ENCODE results near the gene DHRS9.
A peak's percentile ranks its signal among the peaks of the same experiment; 100 is the strongest.
"Not testable (repeated sequence)": the region's sequence is repeated elsewhere in the genome, so short reads cannot be mapped to it uniquely, and the experiment has no call there.

DHRS9 gene

DNA sequence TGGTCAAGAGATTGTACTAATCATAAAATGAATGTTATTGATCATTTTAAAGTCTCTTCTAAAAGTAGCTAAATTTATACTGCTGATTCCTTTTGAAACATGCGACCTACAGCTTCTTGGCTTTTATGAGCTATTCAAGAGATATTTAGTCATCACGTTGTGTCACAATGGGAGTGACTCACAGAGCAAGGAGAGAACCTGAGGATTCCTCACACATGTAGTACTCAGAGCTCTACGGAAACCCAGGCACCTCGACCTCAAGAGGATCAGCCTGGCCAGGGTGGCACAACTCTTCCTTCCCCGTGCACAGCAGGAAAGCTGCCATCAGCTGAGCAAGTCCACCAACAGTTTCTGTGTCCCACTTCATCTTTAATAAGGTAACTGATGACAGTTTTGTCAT lies at the start of gene DHRS9:
TSS of gene DHRS9 (plus strand) at position 223 of the 400 bp plus-strand sequence. CDS start 12,019 bp downstream, outside the sequence.
- peak; percentile 59 for DNase-seq (ENCODE audit: low read depth)

DNA sequence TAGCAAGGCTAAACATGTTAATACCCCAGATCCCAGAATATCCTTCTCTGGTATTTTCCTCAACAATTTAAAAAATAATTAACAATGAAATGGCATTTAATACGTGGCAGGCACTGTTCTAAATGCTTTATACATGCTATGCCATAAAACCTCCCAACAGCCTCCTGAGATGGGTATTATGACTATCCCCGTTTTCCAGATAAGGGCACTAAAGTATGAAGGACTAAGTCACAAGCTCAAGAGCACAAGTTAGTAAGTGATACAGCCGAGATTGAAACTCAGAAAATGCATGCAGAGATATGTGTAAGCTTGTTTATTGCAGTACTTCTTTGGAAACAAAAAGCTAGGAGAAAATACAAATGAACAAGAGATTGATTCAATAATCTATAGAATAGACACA lies 46.2 kb upstream of the DHRS9 start:
- DNase-seq (ENCODE audit: low read depth) = no peak

DNA sequence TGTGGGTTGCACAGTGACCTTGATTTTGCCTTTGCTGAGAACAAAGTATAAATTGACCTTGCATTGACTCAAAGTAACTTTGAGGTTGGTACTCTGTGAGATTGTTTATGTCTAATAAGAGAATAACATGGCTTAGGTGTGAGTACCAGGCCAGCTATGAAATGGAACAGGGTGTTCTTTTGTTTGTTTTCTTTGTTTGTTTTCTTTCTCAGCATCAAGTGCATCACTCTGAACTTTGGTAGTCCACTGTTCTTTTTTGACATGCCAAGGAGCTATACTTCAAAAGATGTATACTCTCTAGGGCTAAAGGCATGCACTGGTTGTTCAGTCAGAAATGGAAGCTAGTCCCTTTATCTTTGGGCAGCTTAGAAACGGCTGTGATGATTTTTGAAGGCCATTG lies 43.3 kb upstream of the DHRS9 start:
- no peak for DNase-seq (ENCODE audit: low read depth)

- DNase-seq (ENCODE audit: low read depth) = no peak
These were observed 42.1 kb upstream of the DHRS9 start for GRCh38 chr2:169027234-169027633.

DNA sequence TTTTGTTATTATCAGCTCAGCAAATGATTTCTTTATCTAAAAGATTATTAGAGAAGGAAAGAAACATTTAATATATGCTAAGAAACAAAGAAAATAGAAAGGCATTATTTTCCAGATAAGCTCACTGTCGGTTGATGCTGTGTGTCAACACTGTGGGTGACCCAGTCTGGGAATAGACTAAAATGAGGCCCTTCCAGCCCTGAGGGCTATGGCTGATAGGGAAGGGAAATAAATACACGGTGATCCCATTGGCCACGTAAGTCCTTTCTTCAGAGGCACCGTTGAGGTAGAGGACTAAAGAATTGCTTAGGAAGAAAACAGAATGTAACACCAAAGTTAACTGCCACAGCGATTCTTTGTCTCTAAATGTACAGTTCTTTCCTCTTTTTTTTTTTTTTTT lies 40.0 kb upstream of the DHRS9 start:
- no peak for DNase-seq (ENCODE audit: low read depth)

GRCh38 chr2:169031202-169031601 lies 38.2 kb upstream of the DHRS9 start, which contains the start of gene ABCB11:
ABCB11 (minus strand) TSS chr2:169031324; CDS start chr2:169018125, 13,199 bp downstream.
- no peak for DNase-seq (ENCODE audit: low read depth)

- DNase-seq (ENCODE audit: low read depth) = no peak
These were observed 35.1 kb upstream of the DHRS9 start for GRCh38 chr2:169034256-169034655.

GRCh38 chr2:169034984-169035544 lies 34.3 kb upstream of the DHRS9 start:
- no peak for DNase-seq (ENCODE audit: low read depth)

GRCh38 chr2:169035887-169036286 lies 33.5 kb upstream of the DHRS9 start:
- no peak for DNase-seq (ENCODE audit: low read depth)

- no peak for DNase-seq (ENCODE audit: low read depth)
These were observed 32.5 kb upstream of the DHRS9 start for GRCh38 chr2:169036736-169037440.

DNA sequence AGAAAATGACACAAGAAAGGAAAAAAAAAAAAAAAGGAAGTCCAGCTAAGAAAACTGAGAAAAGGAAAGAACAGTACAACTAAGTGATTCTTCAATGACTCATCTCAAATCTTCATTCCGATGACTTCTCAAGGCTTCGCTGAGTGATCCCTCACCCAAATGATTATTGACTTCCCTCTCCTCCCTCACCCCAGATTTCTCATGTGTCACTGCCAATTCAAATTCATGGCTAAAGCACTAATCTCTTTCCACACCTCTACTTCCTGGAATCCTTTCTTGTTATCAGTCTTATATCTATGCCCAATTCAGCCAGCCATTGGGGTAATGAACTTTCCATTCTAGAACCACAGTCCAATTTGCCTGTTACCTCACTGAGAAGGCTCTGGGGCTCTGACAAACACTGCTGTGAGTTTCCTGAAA lies 31.0 kb upstream of the DHRS9 start:
- peak; percentile 41 for DNase-seq (ENCODE audit: low read depth)

- DNase-seq (ENCODE audit: low read depth) = no peak
These were observed 29.7 kb upstream of the DHRS9 start for GRCh38 chr2:169039702-169040101.

- no peak for DNase-seq (ENCODE audit: low read depth)
These were observed 27.8 kb upstream of the DHRS9 start for GRCh38 chr2:169041594-169041993.

DNA sequence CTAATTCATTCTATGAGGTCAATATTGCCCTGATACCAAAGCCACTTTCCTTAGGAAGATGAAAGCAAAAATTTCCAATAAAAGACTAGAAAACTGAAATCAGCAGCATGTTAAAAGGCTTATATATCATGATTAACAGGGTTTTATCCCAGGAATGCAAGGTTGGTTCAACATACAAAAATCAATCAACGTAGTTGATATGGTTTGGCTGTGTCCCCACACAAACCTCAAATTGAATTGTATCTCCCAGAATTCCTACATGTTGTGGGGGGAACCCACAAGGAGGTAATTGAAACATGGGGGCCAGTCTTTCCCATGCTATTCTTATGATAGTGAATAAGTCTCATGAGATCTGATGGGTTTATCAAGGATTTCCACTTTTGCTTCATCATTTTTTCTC lies 26.5 kb upstream of the DHRS9 start:
- DNase-seq (ENCODE audit: low read depth) = no peak

GRCh38 chr2:169046440-169047151 lies 22.8 kb upstream of the DHRS9 start:
- DNase-seq (ENCODE audit: low read depth) = no peak

- no peak for DNase-seq (ENCODE audit: low read depth)
These were observed 21.8 kb upstream of the DHRS9 start for GRCh38 chr2:169047256-169048250.

- no peak for DNase-seq (ENCODE audit: low read depth)
These were observed 20.2 kb upstream of the DHRS9 start for GRCh38 chr2:169049142-169049541.

DNA sequence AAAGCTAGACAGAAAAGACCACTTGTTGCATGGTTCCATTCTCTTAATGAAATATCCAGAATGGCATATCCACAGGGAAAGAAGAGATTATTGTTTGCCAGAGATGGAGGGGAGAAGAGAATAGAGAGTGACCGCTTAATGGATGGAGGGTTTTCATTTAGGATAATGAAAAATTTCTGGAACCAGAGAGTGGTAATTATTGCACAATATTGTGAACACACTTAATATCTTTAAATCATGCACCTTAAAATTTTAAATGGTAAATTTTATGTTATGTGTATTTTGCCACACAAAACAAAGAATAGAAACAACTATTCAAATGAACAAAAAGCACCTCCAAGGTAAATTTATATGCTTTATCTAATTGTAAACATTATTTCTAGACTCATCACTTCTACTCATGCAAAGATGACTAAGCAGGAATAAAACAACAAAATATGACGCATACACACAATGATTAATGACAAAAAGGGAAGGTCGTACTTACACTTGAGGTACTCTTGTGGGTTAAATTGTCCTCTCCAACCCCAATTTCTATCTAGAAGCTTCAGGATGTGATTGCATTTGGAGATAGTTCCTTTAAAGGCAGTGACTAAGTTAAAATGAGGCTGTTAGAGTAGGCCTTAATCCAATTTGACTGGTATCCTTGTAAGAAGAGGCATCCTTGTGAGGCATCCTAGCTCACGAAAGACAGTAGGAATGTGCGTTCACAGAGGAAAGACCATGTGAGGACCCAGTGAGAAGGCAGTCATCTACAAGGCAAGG lies 18.7 kb upstream of the DHRS9 start:
- no peak for DNase-seq (ENCODE audit: low read depth)

DNA sequence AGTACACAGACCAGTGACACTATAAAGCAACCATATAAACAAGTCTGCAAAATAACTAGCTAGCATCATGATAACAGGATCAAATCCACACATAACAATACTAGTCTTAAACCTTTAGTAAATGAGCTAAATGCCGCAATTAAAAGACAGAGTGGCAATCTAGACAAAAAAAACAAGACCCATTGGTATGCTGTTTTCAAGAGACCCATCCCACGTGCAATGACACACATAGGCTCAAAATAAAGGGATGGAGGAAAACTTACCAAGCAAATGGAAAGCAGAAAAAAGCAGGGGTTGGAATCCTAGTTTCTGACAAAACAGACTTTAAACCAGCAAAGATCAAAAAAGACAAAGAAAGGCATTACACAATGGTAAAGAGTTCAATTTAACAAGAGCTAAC lies 14.8 kb upstream of the DHRS9 start:
- not testable (repeated sequence) for DNase-seq (ENCODE audit: low read depth)

GRCh38 chr2:169064199-169064598 lies 5.2 kb upstream of the DHRS9 start:
- DNase-seq (ENCODE audit: low read depth) = not testable (repeated sequence)

DNA sequence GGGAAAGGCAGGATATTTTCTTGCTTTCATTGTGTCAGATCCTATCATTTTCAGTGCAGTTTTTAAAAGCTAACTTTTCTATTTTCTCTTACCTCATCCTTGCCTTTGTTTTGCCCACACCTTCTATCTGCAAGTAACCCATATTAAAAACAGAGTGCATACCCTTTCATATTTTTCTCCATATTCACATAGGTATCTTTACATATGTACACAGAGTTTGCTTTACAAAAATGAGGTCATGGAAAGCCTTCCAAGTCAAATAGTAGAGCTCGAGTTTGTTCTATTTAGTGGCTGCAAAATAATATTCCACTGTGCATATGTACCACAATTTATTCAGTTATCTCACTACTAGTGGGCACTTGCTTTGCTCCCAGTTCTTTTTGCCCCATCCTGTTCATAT lies 3.9 kb upstream of the DHRS9 start:
- no peak for DNase-seq (ENCODE audit: low read depth)

All from stromal cell of bone marrow (primary cell).